CD14-positive monocyte (primary cell): Measurements from ENCODE around the gene UFSP1. TPM values are rescaled to one million over a fixed set of nuclear protein-coding genes. Genes with fewer than 3 reads are reported as not detected.
A peak's percentile ranks its signal among the peaks of the same experiment; 100 is the strongest.

Source experiments
- DNase-seq, 3 donors: peaks; one replicate each; pipeline ENCODE4 v3.0.0-alpha.2; 2011 to 2022
- H2AFZ ChIP-seq: 2 replicates; pipeline ENCODE4 v1.6.0; 2012; ENCODE audit warnings: mild to moderate bottlenecking, low read depth, low read length, inconsistent platforms; ENCODE audit not compliant: insufficient read depth, poor library complexity, severe bottlenecking
- H3K27ac ChIP-seq, 2 donors: 1 replicate in 1 of 2; 2 replicates in 1 of 2; pipeline ENCODE4 v1.5.1; 2012 to 2013; ENCODE audit warnings: low read length in 2 of 2, control low read depth in 1 of 2, inconsistent platforms in 1 of 2, low read depth in 1 of 2, mild to moderate bottlenecking in 1 of 2
- H3K27me3 ChIP-seq, 2 donors: one replicate each; pipeline versions ENCODE4 v1.6.0 to v1.6.1; 2011 to 2013; ENCODE audit warnings: low read length in 2 of 2; ENCODE audit not compliant: control insufficient read depth in 2 of 2, insufficient read depth in 2 of 2
- H3K36me3 ChIP-seq, 2 donors: replicated peaks in 1 of 2; 1 replicate in 1 of 2; 2 replicates in 1 of 2; pipeline versions ENCODE4 v1.5.1 to v1.6.1; 2012 to 2013; ENCODE audit warnings: low read length in 2 of 2, control low read depth in 1 of 2, inconsistent platforms in 1 of 2, mild to moderate bottlenecking in 1 of 2; ENCODE audit not compliant: insufficient read depth in 2 of 2, control insufficient read depth in 1 of 2
- H3K4me1 ChIP-seq, 2 donors: 1 replicate in 1 of 2; 2 replicates in 1 of 2; pipeline versions ENCODE4 v1.5.1 to v1.6.1; 2012 to 2013; ENCODE audit warnings: low read length in 2 of 2, control low read depth in 1 of 2, inconsistent platforms in 1 of 2, mild to moderate bottlenecking in 1 of 2, moderate library complexity in 1 of 2; ENCODE audit not compliant: insufficient read depth in 2 of 2, control insufficient read depth in 1 of 2
- H3K4me2 ChIP-seq: replicated peaks from 2 replicates; pipeline ENCODE3; 2012; ENCODE audit warnings: low read length, moderate library complexity, mild to moderate bottlenecking; ENCODE audit not compliant: poor library complexity, severe bottlenecking; ENCODE audit errors: extremely low read depth
- H3K4me3 ChIP-seq, 3 experiments: fragments of 200-600 bp in 1 of 3; sonication (generic) in 1 of 3; replicated peaks in 1 of 3; 1 replicate in 2 of 3; 2 replicates in 1 of 3; pipeline ENCODE4 v1.5.1; 2011 to 2013; ENCODE audit warnings: low read length in 3 of 3, mild to moderate bottlenecking in 3 of 3, control low read depth in 2 of 3, low read depth in 2 of 3, inconsistent platforms in 1 of 3, moderate library complexity in 1 of 3
- H3K79me2 ChIP-seq: 2 replicates; pipeline ENCODE4 v1.6.0; 2012; ENCODE audit warnings: mild to moderate bottlenecking, control low read depth, inconsistent platforms, low read length, moderate library complexity; ENCODE audit not compliant: insufficient read depth
- H3K9ac ChIP-seq: 2 replicates; pipeline ENCODE4 v1.6.0; 2017; ENCODE audit warnings: low read length, mild to moderate bottlenecking; ENCODE audit not compliant: insufficient read depth, poor library complexity, severe bottlenecking
- H3K9me3 ChIP-seq, 2 donors: replicated peaks in 1 of 2; 1 replicate in 1 of 2; 2 replicates in 1 of 2; pipeline versions ENCODE4 v1.5.1 to v1.6.1; 2012 to 2013; ENCODE audit warnings: low read length in 2 of 2, control low read depth in 1 of 2; ENCODE audit not compliant: control insufficient read depth in 1 of 2, insufficient read depth in 1 of 2
- H4K20me1 ChIP-seq: 2 replicates; pipeline ENCODE4 v1.6.0; 2012; ENCODE audit warnings: mild to moderate bottlenecking, low read length, control low read depth, moderate library complexity; ENCODE audit not compliant: insufficient read depth
- H3K27ac Mint-ChIP-seq, 7 donors: one replicate each; pipeline ENCODE4 v1.8.0; 2020; ENCODE audit warnings: mild to moderate bottlenecking in 7 of 7, mixed read lengths in 7 of 7, moderate library complexity in 6 of 7, inconsistent platforms in 2 of 7
- H3K27me3 Mint-ChIP-seq, 3 donors: one replicate each; pipeline ENCODE4 v1.8.0; 2021 to 2022; ENCODE audit warnings: low read depth in 3 of 3, mild to moderate bottlenecking in 3 of 3, mixed read lengths in 3 of 3, moderate library complexity in 3 of 3, inconsistent platforms in 1 of 3
- H3K36me3 Mint-ChIP-seq, 2 donors: one replicate each; pipeline ENCODE4 v1.8.0; 2020; ENCODE audit warnings: mixed read lengths in 2 of 2, inconsistent platforms in 1 of 2, mild to moderate bottlenecking in 1 of 2
- H3K4me1 Mint-ChIP-seq: one replicate; pipeline ENCODE4 v1.8.0; 2020; ENCODE audit warnings: mild to moderate bottlenecking, mixed read lengths
- H3K4me3 Mint-ChIP-seq, 2 donors: one replicate each; pipeline ENCODE4 v1.8.0; 2020; ENCODE audit warnings: mild to moderate bottlenecking in 2 of 2, mixed read lengths in 2 of 2, moderate library complexity in 1 of 2
- H3K9me3 Mint-ChIP-seq, 7 donors: one replicate each; pipeline ENCODE4 v1.8.0; 2020 to 2022; ENCODE audit warnings: mixed read lengths in 7 of 7, mild to moderate bottlenecking in 6 of 7, moderate library complexity in 6 of 7, inconsistent platforms in 2 of 7
- WGBS: methylation state at CpG from one replicate; pipeline ENCODE4 v1.1.5; 2013; ENCODE audit warnings: missing lambda C conversion rate; ENCODE audit not compliant: insufficient coverage; 5-methylcytosine and 5-hydroxymethylcytosine counted together
- intact Hi-C, 2 donors: fragments of 100-400 bp; cut with micrococcal nuclease; formaldehyde crosslinking; loops; one replicate each; pipeline versions ENCODE4 v1.15.0 to v1.15.1; 2023
- polyA plus RNA-seq, 3 donors: library from polyadenylated mRNA; depleted of rRNA in 1 of 3; unstranded in 2 of 3; stranded (reverse) in 1 of 3; fragments of 300-500 nt in 2 of 3; fragments of >200 nt in 1 of 3; fragmentation: Illumina TruSeq in 2 of 3; gene quantifications; 1 replicate in 2 of 3; 2 replicates in 1 of 3; pipeline ENCODE4 v1.2.3, GENCODE V29; 2012 to 2021
- TF ChIP-seq, protein P1 (sequence below): fragments of 200-600 bp; IDR thresholded peaks from one replicate; pipeline ENCODE4 v1.8.0; 2022; ENCODE audit warnings: antibody characterized with exemption, mild to moderate bottlenecking

Gene UFSP1
- polyA plus RNA-seq, 3 donors: 0.57 to 0.76 (median 0.57) TPM

DNA sequence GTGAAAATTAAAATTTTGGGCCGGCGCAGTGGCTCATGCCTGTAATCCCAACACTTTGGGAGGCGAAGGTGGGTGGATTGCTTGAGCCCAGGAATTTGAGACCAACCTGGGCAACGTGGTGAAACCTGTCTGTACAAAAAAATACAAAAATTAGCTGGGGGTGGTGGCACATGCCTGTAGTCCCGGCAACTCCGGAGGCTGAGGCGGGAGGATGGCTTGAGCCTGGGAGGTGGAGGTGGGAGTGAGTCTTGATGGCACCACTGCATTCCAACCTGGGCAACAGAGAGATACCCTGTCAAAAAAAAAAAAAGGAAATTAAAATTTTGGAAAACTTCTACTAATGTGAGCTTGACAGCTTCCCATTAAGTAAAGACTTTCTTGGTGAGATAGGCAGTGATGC lies 11.5 kb downstream of the UFSP1 start:
- no peak for DNase-seq
- TF ChIP-seq, protein P1, sequence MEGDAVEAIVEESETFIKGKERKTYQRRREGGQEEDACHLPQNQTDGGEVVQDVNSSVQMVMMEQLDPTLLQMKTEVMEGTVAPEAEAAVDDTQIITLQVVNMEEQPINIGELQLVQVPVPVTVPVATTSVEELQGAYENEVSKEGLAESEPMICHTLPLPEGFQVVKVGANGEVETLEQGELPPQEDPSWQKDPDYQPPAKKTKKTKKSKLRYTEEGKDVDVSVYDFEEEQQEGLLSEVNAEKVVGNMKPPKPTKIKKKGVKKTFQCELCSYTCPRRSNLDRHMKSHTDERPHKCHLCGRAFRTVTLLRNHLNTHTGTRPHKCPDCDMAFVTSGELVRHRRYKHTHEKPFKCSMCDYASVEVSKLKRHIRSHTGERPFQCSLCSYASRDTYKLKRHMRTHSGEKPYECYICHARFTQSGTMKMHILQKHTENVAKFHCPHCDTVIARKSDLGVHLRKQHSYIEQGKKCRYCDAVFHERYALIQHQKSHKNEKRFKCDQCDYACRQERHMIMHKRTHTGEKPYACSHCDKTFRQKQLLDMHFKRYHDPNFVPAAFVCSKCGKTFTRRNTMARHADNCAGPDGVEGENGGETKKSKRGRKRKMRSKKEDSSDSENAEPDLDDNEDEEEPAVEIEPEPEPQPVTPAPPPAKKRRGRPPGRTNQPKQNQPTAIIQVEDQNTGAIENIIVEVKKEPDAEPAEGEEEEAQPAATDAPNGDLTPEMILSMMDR: no peak
- intact Hi-C loops: no loop called here
- Mint-ChIP-seq H3K4me1 (peaks cover 26% of the 10 kb centered on the region), H3K36me3 (peaks cover 56 to 65% of the 10 kb centered on the region in 2 donors), H3K4me3 (no peak overlapping the region), H3K9me3 (peaks cover 0 to 5% (median 0%) of the 10 kb centered on the region in 7 donors), H3K27me3 (peaks cover 0 to 5% (median 0%) of the 10 kb centered on the region in 3 donors), H3K27ac (peak overlapping the region in 1 of 7 donors; percentile 70)
- no peak overlapping the region for H3K4me2 ChIP-seq
- no peak overlapping the region for H2AFZ ChIP-seq
- H3K36me3 ChIP-seq: peaks cover 25 to 55% of the 10 kb centered on the region in 2 donors
- H3K4me1 ChIP-seq: peaks cover 22 to 31% of the 10 kb centered on the region in 2 donors
- WGBS: 80% methylated on average over 7 of the region's 7 CpGs
- H3K79me2 ChIP-seq: peaks cover 69% of the 10 kb centered on the region
- H3K27me3 ChIP-seq: no peaks in the 10 kb centered on the region
- no peaks in the 10 kb centered on the region for H3K9me3 ChIP-seq
- no peak overlapping the region for H3K9ac ChIP-seq
- no peak overlapping the region for H3K27ac ChIP-seq
- H4K20me1 ChIP-seq: peaks cover 75% of the 10 kb centered on the region
- no peak overlapping the region for H3K4me3 ChIP-seq

DNA sequence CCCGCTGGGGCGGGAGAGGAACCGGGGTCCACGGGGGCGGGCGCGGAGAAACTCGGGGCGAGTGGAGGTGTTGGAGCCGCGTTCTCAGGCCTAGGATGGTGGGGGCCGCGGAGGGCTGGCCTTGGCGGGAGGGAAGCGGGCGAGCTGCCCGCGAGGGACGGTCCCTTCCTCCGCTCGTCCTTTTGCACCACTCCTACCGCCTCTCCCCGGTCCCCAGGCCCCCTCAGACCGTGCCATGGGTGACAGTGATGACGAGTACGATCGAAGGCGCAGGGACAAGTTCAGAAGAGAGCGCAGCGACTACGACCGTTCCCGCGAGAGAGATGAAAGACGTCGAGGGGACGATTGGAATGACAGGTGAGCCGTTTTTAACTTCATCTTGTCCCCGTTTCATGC lies 14.2 kb downstream of the UFSP1 start:
- Histone ChIP-seq H3K79me2 (peaks cover 53% of the 10 kb centered on the region), H3K9ac (peak overlapping the region; percentile 90), H4K20me1 (peaks cover 51% of the 10 kb centered on the region), H3K4me1 (peaks cover 22 to 31% of the 10 kb centered on the region in 2 donors), H3K4me3 (peak overlapping the region; percentile 68 to 98 (median 76)), H3K36me3 (peaks cover 5 to 29% of the 10 kb centered on the region in 2 donors), H3K9me3 (no peaks in the 10 kb centered on the region), H3K4me2 (peak overlapping the region; percentile 95), H3K27ac (peak overlapping the region; percentile 79 to 94), H2AFZ (peak overlapping the region; percentile 94), H3K27me3 (no peaks in the 10 kb centered on the region)
- DNase-seq: no peak
- peaks cover 33% of the 10 kb centered on the region for H3K4me1 Mint-ChIP-seq
- H3K9me3 Mint-ChIP-seq: peaks cover 0 to 5% (median 0%) of the 10 kb centered on the region in 7 donors
- H3K27ac Mint-ChIP-seq: peak overlapping the region; percentile 92 to 98 (median 95)
- intact Hi-C loops: loop anchor here in 1 of 2 donors (1.0 kb wide), 1 partner anchor 12 kb away; no protein-coding TSS in a partner anchor
- TF ChIP-seq, protein P1: no peak
- peaks cover 49 to 56% of the 10 kb centered on the region in 2 donors for H3K36me3 Mint-ChIP-seq
- peaks cover 0 to 8% (median 0%) of the 10 kb centered on the region in 3 donors for H3K27me3 Mint-ChIP-seq
- WGBS: 1% methylated on average over 24 of the region's 39 CpGs
- peak overlapping the region; percentile 97 for H3K4me3 Mint-ChIP-seq
